Measurements from ENCODE around the gene NKAPL.
A peak's percentile ranks its signal among the peaks of the same experiment; 100 is the strongest.

NKAPL gene

GRCh38 chr6:28258877-28259777 lies at the start of gene NKAPL:
Gene NKAPL, plus strand, starts transcription at chr6:28259297. Its CDS starts 75 bp downstream, at chr6:28259372.
- peak within 1 kb of the TSS; percentile 50 for H3K4me3 ChIP-seq (ENCODE audit: low read length)
- DNase-seq (ENCODE audit: low read depth) = peak; percentile 66
- TF ChIP-seq CTCF (conservative IDR thresholded peaks at IDR 0.05; ENCODE audit: low read length) = no peak

GRCh38 chr6:28209753-28210535 lies 49.2 kb upstream of the NKAPL start:
- DNase-seq (ENCODE audit: low read depth) = no peak
- no peak overlapping the region for H3K4me3 ChIP-seq (ENCODE audit: low read length)
- no peak for TF ChIP-seq CTCF (conservative IDR thresholded peaks at IDR 0.05; ENCODE audit: low read length)

- DNase-seq (ENCODE audit: low read depth) = no peak
Measured at GRCh38 chr6:28211840-28212509, 47.1 kb upstream of the NKAPL start.

GRCh38 chr6:28212510-28213212 lies 46.4 kb upstream of the NKAPL start:
- no peak for TF ChIP-seq CTCF (conservative IDR thresholded peaks at IDR 0.05; ENCODE audit: low read length)
- DNase-seq (ENCODE audit: low read depth) = peak; percentile 86
- H3K4me3 ChIP-seq (ENCODE audit: low read length) = peak overlapping the region; percentile 61

More at GRCh38 chr6:28211840-28212509, 47.1 kb upstream of the NKAPL start:
- no peak for TF ChIP-seq CTCF (conservative IDR thresholded peaks at IDR 0.05; ENCODE audit: low read length)
- peak overlapping the region; percentile 61 for H3K4me3 ChIP-seq (ENCODE audit: low read length)

- no peak for DNase-seq (ENCODE audit: low read depth)
- TF ChIP-seq CTCF (conservative IDR thresholded peaks at IDR 0.05; ENCODE audit: low read length) = no peak
- no peak overlapping the region for H3K4me3 ChIP-seq (ENCODE audit: low read length)
Measured at GRCh38 chr6:28213213-28213523, 45.9 kb upstream of the NKAPL start.

GRCh38 chr6:28215425-28215824 lies 43.7 kb upstream of the NKAPL start:
- H3K4me3 ChIP-seq (ENCODE audit: low read length) = peak overlapping the region; percentile 4; the same call in 1 of the 2 replicates
- no peak for TF ChIP-seq CTCF (conservative IDR thresholded peaks at IDR 0.05; ENCODE audit: low read length)
- peak; percentile 31 for DNase-seq (ENCODE audit: low read depth)
